Renal pelvis (tissue), 4 donors: ENCODE measurements around the gene SLC2A9. TPM values are rescaled to one million over a fixed set of nuclear protein-coding genes. Genes with fewer than 3 reads are reported as not detected.
A peak's percentile ranks its signal among the peaks of the same experiment; 100 is the strongest.
"Not testable (repeated sequence)": the region's sequence is repeated elsewhere in the genome, so short reads cannot be mapped to it uniquely, and the experiment has no call there.

Experiments used
- DNase-seq: peaks from one replicate; pipeline ENCODE4 v3.0.0-alpha.2; 2013
- polyA plus RNA-seq, 3 donors: library from polyadenylated mRNA; unstranded; fragments of 120-200 nt; gene quantifications; one replicate each; pipeline ENCODE4 v1.2.1, GENCODE V29; 2013; ENCODE audit not compliant: insufficient read length in 3 of 3

Gene SLC2A9
- polyA plus RNA-seq, 3 donors, result 10.0 to 13.3 (median 10.3) TPM

GRCh38 chr4:9833421-9833820, 187.9 kb downstream of the SLC2A9 start:
- no peak for DNase-seq

- no peak for DNase-seq
These were observed 188.7 kb downstream of the SLC2A9 start for GRCh38 chr4:9832640-9833039.

- no peak for DNase-seq
These were observed 194.7 kb downstream of the SLC2A9 start for GRCh38 chr4:9826551-9826950.

- no peak for DNase-seq
These were observed 196.2 kb downstream of the SLC2A9 start for GRCh38 chr4:9825049-9825448.

- no peak for DNase-seq
These were observed 201.0 kb downstream of the SLC2A9 start for GRCh38 chr4:9820343-9820742.

GRCh38 chr4:9816285-9816684, 205.0 kb downstream of the SLC2A9 start:
- no peak for DNase-seq

GRCh38 chr4:9812501-9813340, 208.6 kb downstream of the SLC2A9 start:
- no peak for DNase-seq

GRCh38 chr4:9811806-9812205, 209.5 kb downstream of the SLC2A9 start:
- no peak for DNase-seq

- no peak for DNase-seq
These were observed 213.2 kb downstream of the SLC2A9 start for GRCh38 chr4:9808077-9808476.

- DNase-seq, result no peak
These were observed 216.4 kb downstream of the SLC2A9 start for GRCh38 chr4:9804918-9805317.

- no peak for DNase-seq
These were observed 220.4 kb downstream of the SLC2A9 start for GRCh38 chr4:9800848-9801247.

GRCh38 chr4:9796641-9797040, 224.7 kb downstream of the SLC2A9 start:
- not testable (repeated sequence) for DNase-seq

- DNase-seq, result no peak
These were observed 228.9 kb downstream of the SLC2A9 start for GRCh38 chr4:9792381-9792780.

GRCh38 chr4:9785891-9786290, 235.4 kb downstream of the SLC2A9 start:
- DNase-seq, result not testable (repeated sequence)

- DNase-seq, result no peak
These were observed 239.2 kb downstream of the SLC2A9 start for GRCh38 chr4:9782136-9782436.

GRCh38 chr4:9781343-9782135, 239.8 kb downstream of the SLC2A9 start, which contains the start of gene DRD5:
Gene DRD5, plus strand, starts transcription at chr4:9781634. Its CDS starts 396 bp downstream, at chr4:9782030.
- peak; percentile 22 for DNase-seq

Other genes with a start within 250 kb of the SLC2A9 start
- gene DRD5, start 239.9 kb downstream of the SLC2A9 start, polyA plus RNA-seq, result under 1 TPM; 0.67 to 0.80 (median 0.74) TPM
- 100 to 1,000 TPM; 165 to 185 (median 175) TPM for gene WDR1, start 95.3 kb upstream of the SLC2A9 start, polyA plus RNA-seq